Fibroblast of lung (primary cell): ENCODE measurements around the gene ZGPAT. TPM values are rescaled to one million over a fixed set of nuclear protein-coding genes. Genes with fewer than 3 reads are reported as not detected.
A peak's percentile ranks its signal among the peaks of the same experiment; 100 is the strongest.
"Not testable (repeated sequence)": the region's sequence is repeated elsewhere in the genome, so short reads cannot be mapped to it uniquely, and the experiment has no call there.

ENCODE experiments used
- DNase-seq, 2 donors: peaks; one replicate each; pipeline versions ENCODE4 v3.0.0 to v3.0.0-alpha.2; 2010; ENCODE audit warnings: low read depth in 2 of 2
- H2AFZ ChIP-seq: 2 replicates; pipeline ENCODE4 v1.5.1; 2012; ENCODE audit warnings: low read length, control low read depth, inconsistent platforms
- H3K27ac ChIP-seq: 2 replicates; pipeline ENCODE4 v1.5.1; 2011; ENCODE audit warnings: low read length, control low read depth; ENCODE audit not compliant: insufficient read depth
- H3K27me3 ChIP-seq: 2 replicates; pipeline ENCODE4 v1.5.1; 2011; ENCODE audit warnings: mild to moderate bottlenecking, low read length; ENCODE audit not compliant: control insufficient read depth, insufficient read depth
- H3K36me3 ChIP-seq: 2 replicates; pipeline ENCODE4 v1.5.1; 2011; ENCODE audit warnings: low read length; ENCODE audit not compliant: control insufficient read depth, insufficient read depth
- H3K4me1 ChIP-seq: 2 replicates; pipeline ENCODE4 v1.5.1; 2011; ENCODE audit warnings: low read length; ENCODE audit not compliant: control insufficient read depth, insufficient read depth; ENCODE audit errors: extremely low read depth
- H3K4me2 ChIP-seq: 2 replicates; pipeline ENCODE4 v1.5.1; 2011; ENCODE audit warnings: low read length, control low read depth; ENCODE audit not compliant: insufficient read depth; ENCODE audit errors: extremely low read depth
- H3K4me3 ChIP-seq, 4 experiments: fragments of 200-600 bp in 1 of 4; sonication (generic) in 1 of 4; replicated peaks in 1 of 4; 2 replicates each; pipeline ENCODE4 v1.5.1; 2011 to 2016; ENCODE audit warnings: low read length in 4 of 4, low read depth in 3 of 4, mild to moderate bottlenecking in 3 of 4, control low read depth in 2 of 4, inconsistent platforms in 1 of 4, mixed read lengths in 1 of 4; ENCODE audit not compliant: insufficient read depth in 1 of 4; ENCODE audit errors: control extremely low read depth in 1 of 4
- H3K79me2 ChIP-seq: 2 replicates; pipeline ENCODE4 v1.5.1; 2012; ENCODE audit warnings: mild to moderate bottlenecking, low read length, inconsistent platforms; ENCODE audit not compliant: control insufficient read depth, insufficient read depth
- H3K9ac ChIP-seq: 2 replicates; pipeline ENCODE4 v1.5.1; 2011; ENCODE audit warnings: mild to moderate bottlenecking, low read length, control low read depth; ENCODE audit not compliant: insufficient read depth
- H3K9me3 ChIP-seq: 2 replicates; pipeline ENCODE4 v1.5.1; 2012; ENCODE audit warnings: low read depth, low read length; ENCODE audit not compliant: control insufficient read depth, insufficient read depth
- H4K20me1 ChIP-seq: 2 replicates; pipeline ENCODE4 v1.5.1; 2011; ENCODE audit warnings: low read length; ENCODE audit not compliant: control insufficient read depth, insufficient read depth; ENCODE audit errors: extremely low read depth
- CTCF ChIP-seq, 2 donors: IDR thresholded peaks in 1 of 2; conservative IDR thresholded peaks in 1 of 2; 1 replicate in 1 of 2; 2 replicates in 1 of 2; pipeline ENCODE4 v1.5.1; 2011 to 2012; ENCODE audit warnings: low read length in 2 of 2, control low read depth in 1 of 2, inconsistent platforms in 1 of 2, low read depth in 1 of 2, mild to moderate bottlenecking in 1 of 2
- EZH2 ChIP-seq: IDR thresholded peaks from 2 replicates; pipeline ENCODE4 v1.5.1; 2012; ENCODE audit warnings: low read length, control low read depth, mild to moderate bottlenecking; ENCODE audit errors: missing control alignments
- polyA plus RNA-seq, 2 donors: library from polyadenylated mRNA; depleted of rRNA in 1 of 2; stranded (reverse) in 1 of 2; unstranded in 1 of 2; fragments of >200 nt; gene quantifications; 2 replicates each; pipeline ENCODE4 v1.2.1, GENCODE V29; 2011 to 2012; ENCODE audit warnings: missing spikeins in 1 of 2
- total RNA-seq: library from RNA; depleted of rRNA; stranded (reverse); fragments of >200 nt; gene quantifications from 2 replicates; pipeline ENCODE4 v1.2.1, GENCODE V29; 2014

Gene ZGPAT
- total and polyA plus RNA-seq, 2 donors (not counting 1 experiment from before 2014, with no cell fraction given), result 7.6 to 10.7 TPM

- no peak overlapping the region for H3K9ac ChIP-seq
- DNase-seq, result no peak
- no peak overlapping the region for H2AFZ ChIP-seq
- TF ChIP-seq EZH2 (no peak), CTCF (conservative IDR thresholded peaks at IDR 0.05 in 1 of 2, IDR thresholded peaks at IDR 0.05 in 1 of 2; ENCODE audit: low read depth in 1 of 2, low read length in 2 of 2) (no peak)
- no peaks in the 10 kb centered on the region for H4K20me1 ChIP-seq
- H3K27ac ChIP-seq, result no peak overlapping the region
- H3K9me3 ChIP-seq, result no peaks in the 10 kb centered on the region
- H3K79me2 ChIP-seq, result peaks cover 26% of the 10 kb centered on the region
- H3K27me3 ChIP-seq, result no peaks in the 10 kb centered on the region
- no peak overlapping the region for H3K4me3 ChIP-seq
- no peak overlapping the region for H3K4me2 ChIP-seq
- H3K36me3 ChIP-seq, result peaks cover 10% of the 10 kb centered on the region
- no peaks in the 10 kb centered on the region for H3K4me1 ChIP-seq
Observed at GRCh38 chr20:63718996-63719395, 11.2 kb downstream of the ZGPAT start.

DNA sequence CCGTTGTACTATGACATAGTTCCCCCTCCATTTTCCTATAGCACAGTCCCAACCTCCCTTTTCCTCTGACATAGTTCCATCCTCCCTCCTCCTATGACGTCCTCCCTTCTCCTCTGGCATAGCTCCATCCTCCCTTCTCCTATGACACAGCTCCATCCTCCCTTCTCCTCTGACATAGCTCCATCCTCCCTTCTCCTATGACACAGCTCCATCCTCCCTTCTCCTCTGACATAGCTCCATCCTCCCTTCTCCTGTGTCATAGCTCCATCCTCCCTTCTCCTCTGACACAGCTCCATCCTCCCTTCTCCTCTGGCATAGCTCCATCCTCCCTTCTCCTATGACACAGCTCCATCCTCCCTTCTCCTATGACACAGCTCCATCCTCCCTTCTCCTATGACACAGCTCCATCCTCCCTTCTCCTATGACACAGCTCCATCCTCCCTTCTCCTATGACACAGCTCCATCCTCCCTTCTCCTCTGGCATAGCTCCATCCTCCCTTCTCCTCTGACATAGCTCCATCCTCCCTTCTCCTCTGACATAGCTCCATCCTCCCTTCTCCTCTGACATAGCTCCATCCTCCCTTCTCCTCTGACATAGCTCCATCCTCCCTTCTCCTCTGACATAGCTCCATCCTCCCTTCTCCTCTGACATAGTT, 15.3 kb downstream of the ZGPAT start:
- not testable (repeated sequence) for H2AFZ ChIP-seq, H3K27me3 ChIP-seq, H3K4me3 ChIP-seq, H3K9me3 ChIP-seq, H4K20me1 ChIP-seq, H3K9ac ChIP-seq, H3K36me3 ChIP-seq, H3K4me1 ChIP-seq, H3K4me2 ChIP-seq, H3K27ac ChIP-seq
- H3K79me2 ChIP-seq, result peaks cover 17% of the 10 kb centered on the region
- peak in 1 of 2 donors; percentile 16 for DNase-seq

GRCh38 chr20:63730189-63730733, 22.4 kb downstream of the ZGPAT start:
- H3K4me2 ChIP-seq, H3K27ac ChIP-seq, H3K4me3 ChIP-seq, H3K27me3 ChIP-seq, H4K20me1 ChIP-seq, H3K9ac ChIP-seq, DNase-seq, H2AFZ ChIP-seq, H3K9me3 ChIP-seq, H3K4me1 ChIP-seq: not testable (repeated sequence)
- peaks cover 26% of the 10 kb centered on the region for H3K79me2 ChIP-seq
- peaks cover 18% of the 10 kb centered on the region for H3K36me3 ChIP-seq

GRCh38 chr20:63731410-63731809, 23.6 kb downstream of the ZGPAT start:
- Histone ChIP-seq H3K9me3 (no peaks in the 10 kb centered on the region), H3K9ac (no peak overlapping the region), H3K4me1 (no peaks in the 10 kb centered on the region), H3K79me2 (peaks cover 26% of the 10 kb centered on the region), H3K4me3 (no peak overlapping the region), H3K27me3 (no peaks in the 10 kb centered on the region), H2AFZ (no peak overlapping the region), H3K27ac (no peak overlapping the region), H4K20me1 (no peaks in the 10 kb centered on the region), H3K4me2 (no peak overlapping the region), H3K36me3 (peaks cover 20% of the 10 kb centered on the region)
- DNase-seq, result no peak
- no peak for TF ChIP-seq EZH2
- no peak for TF ChIP-seq CTCF (conservative IDR thresholded peaks at IDR 0.05 in 1 of 2, IDR thresholded peaks at IDR 0.05 in 1 of 2; ENCODE audit: low read depth in 1 of 2, low read length in 2 of 2)
